Neuronal stem cell (in vitro differentiated cells): ENCODE results near the gene NTF3.

Experiments
- DNase-seq: peaks from one replicate; pipeline ENCODE4 v3.0.0-alpha.2; 2013; ENCODE audit warnings: low spot score
- H2AFZ ChIP-seq: one replicate; pipeline ENCODE4 v1.6.1; 2013; ENCODE audit warnings: mild to moderate bottlenecking, low read length, inconsistent platforms
- H2AK5ac ChIP-seq: 2 replicates; pipeline ENCODE4 v1.6.1; 2013; ENCODE audit warnings: low read depth, mild to moderate bottlenecking, inconsistent platforms, low read length, moderate library complexity, mixed read lengths
- H2BK120ac ChIP-seq: 2 replicates; pipeline ENCODE4 v1.6.1; 2013; ENCODE audit warnings: low read depth, mild to moderate bottlenecking, inconsistent platforms, low read length, moderate library complexity, mixed read lengths
- H2BK12ac ChIP-seq: one replicate; pipeline ENCODE4 v1.6.1; 2013; ENCODE audit warnings: low read length, inconsistent platforms
- H2BK15ac ChIP-seq: 2 replicates; pipeline ENCODE4 v1.6.1; 2013; ENCODE audit warnings: mild to moderate bottlenecking, low read length, inconsistent platforms, mixed read lengths
- H2BK5ac ChIP-seq: one replicate; pipeline ENCODE4 v1.6.1; 2013; ENCODE audit warnings: inconsistent platforms, mild to moderate bottlenecking, low read length, moderate library complexity
- H3K14ac ChIP-seq: one replicate; pipeline ENCODE4 v1.6.1; 2013; ENCODE audit warnings: low read length, inconsistent platforms
- H3K18ac ChIP-seq: 2 replicates; pipeline ENCODE4 v1.6.1; 2013; ENCODE audit warnings: low read length, inconsistent platforms
- H3K23ac ChIP-seq: 2 replicates; pipeline ENCODE4 v1.6.1; 2013; ENCODE audit warnings: low read depth, mild to moderate bottlenecking, mixed read lengths, low read length, inconsistent platforms; ENCODE audit not compliant: poor library complexity
- H3K27ac ChIP-seq: replicated peaks from 3 replicates; pipeline ENCODE4 v1.5.1; 2013; ENCODE audit warnings: low read length, inconsistent platforms
- H3K27me3 ChIP-seq, 3 experiments: 2 replicates each; pipeline ENCODE4 v1.6.1; 2013; ENCODE audit warnings: low read length in 3 of 3, mild to moderate bottlenecking in 2 of 3, inconsistent platforms in 1 of 3, low read depth in 1 of 3, mixed read lengths in 1 of 3, moderate library complexity in 1 of 3; ENCODE audit not compliant: control insufficient read depth in 3 of 3, insufficient read depth in 3 of 3
- H3K36me3 ChIP-seq, 2 donors: replicated peaks in 1 of 2; 2 replicates each; pipeline ENCODE4 v1.6.1; 2013; ENCODE audit warnings: low read length in 2 of 2; ENCODE audit not compliant: control insufficient read depth in 2 of 2, insufficient read depth in 2 of 2
- H3K4ac ChIP-seq: 2 replicates; pipeline ENCODE4 v1.6.1; 2013; ENCODE audit warnings: inconsistent platforms, mild to moderate bottlenecking, low read length, moderate library complexity
- H3K4me1 ChIP-seq, 2 donors: 1 replicate in 1 of 2; 2 replicates in 1 of 2; pipeline ENCODE4 v1.6.1; 2013; ENCODE audit warnings: low read length in 2 of 2, low read depth in 1 of 2; ENCODE audit not compliant: control insufficient read depth in 2 of 2, insufficient read depth in 1 of 2
- H3K4me2 ChIP-seq: one replicate; pipeline ENCODE4 v1.6.1; 2013; ENCODE audit warnings: mild to moderate bottlenecking, low read length, inconsistent platforms; ENCODE audit not compliant: insufficient read depth, poor library complexity, severe bottlenecking
- H3K4me3 ChIP-seq, 2 donors: 2 replicates each; pipeline ENCODE4 v1.5.1; 2013; ENCODE audit warnings: low read length in 2 of 2, mild to moderate bottlenecking in 2 of 2, inconsistent platforms in 1 of 2, moderate library complexity in 1 of 2
- H3K79me1 ChIP-seq: one replicate; pipeline ENCODE4 v1.6.1; 2013; ENCODE audit warnings: low read depth, mild to moderate bottlenecking, inconsistent platforms, low read length, moderate library complexity
- H3K9ac ChIP-seq: one replicate; pipeline ENCODE4 v1.6.1; 2013; ENCODE audit warnings: mild to moderate bottlenecking, low read depth, low read length, inconsistent platforms; ENCODE audit not compliant: poor library complexity
- H3K9me3 ChIP-seq, 2 donors: replicated peaks in 1 of 2; 2 replicates each; pipeline versions ENCODE3 to v1.6.1; 2013; ENCODE audit warnings: low read length in 2 of 2, mild to moderate bottlenecking in 2 of 2, inconsistent platforms in 1 of 2, low read depth in 1 of 2, mixed read lengths in 1 of 2, moderate library complexity in 1 of 2; ENCODE audit not compliant: control insufficient read depth in 2 of 2, insufficient read depth in 1 of 2
- H4K8ac ChIP-seq: one replicate; pipeline ENCODE4 v1.6.1; 2013; ENCODE audit warnings: low read depth, mild to moderate bottlenecking, inconsistent platforms, low read length, moderate library complexity
- H4K91ac ChIP-seq: one replicate; pipeline ENCODE4 v1.6.1; 2013; ENCODE audit warnings: low read length, low read depth, mild to moderate bottlenecking, inconsistent platforms; ENCODE audit not compliant: poor library complexity
- WGBS, 2 donors: extraction: QIAGEN DNeasy Blood & Tissue Kit; methylation state at CpG; one replicate each; pipeline ENCODE4 v1.1.7; 2013; ENCODE audit warnings: missing lambda C conversion rate in 2 of 2, mixed read lengths in 1 of 2; ENCODE audit not compliant: insufficient read length in 2 of 2, insufficient replicate concordance in 1 of 2; ENCODE audit errors: extremely low coverage in 2 of 2; 5-methylcytosine and 5-hydroxymethylcytosine counted together

Gene NTF3

DNA sequence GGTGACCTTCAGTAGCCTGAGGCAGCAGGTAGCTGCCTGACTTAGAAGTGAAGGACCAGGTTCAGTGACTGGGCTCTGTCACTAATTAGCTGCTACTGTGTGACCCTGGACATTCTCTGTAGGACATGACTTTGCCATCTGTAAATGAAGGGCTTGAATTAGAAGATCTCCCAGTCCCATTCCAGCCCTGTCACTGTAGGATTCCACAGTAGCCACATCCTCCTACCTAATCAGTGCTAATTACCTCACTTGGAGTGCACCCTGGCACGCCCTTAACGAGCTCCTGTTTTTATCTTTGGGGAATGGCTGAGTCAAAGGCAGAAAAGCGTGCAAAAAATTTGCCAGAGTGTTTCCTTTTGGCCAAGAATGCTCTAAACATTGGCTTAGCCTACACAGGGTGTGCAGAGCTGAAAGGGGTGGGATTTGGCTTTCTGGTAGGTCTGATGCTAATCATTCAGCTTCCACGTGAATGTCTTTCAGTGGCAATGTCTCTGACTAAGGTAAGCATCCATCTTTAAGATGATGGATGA, 6.8 kb downstream of the NTF3 start:
- Histone ChIP-seq H3K27ac (no peak overlapping the region), H3K18ac (no peak overlapping the region), H3K23ac (no peak overlapping the region), H3K79me1 (peaks cover 7% of the 10 kb centered on the region), H2AFZ (no peak overlapping the region), H2AK5ac (no peak overlapping the region), H4K8ac (no peak overlapping the region), H3K9me3 (peaks cover 0 to 4% of the 10 kb centered on the region in 2 donors), H3K9ac (no peak overlapping the region), H2BK5ac (no peak overlapping the region), H2BK15ac (no peak overlapping the region), H3K4me1 (peaks cover 0 to 32% of the 10 kb centered on the region in 2 donors), H4K91ac (no peak overlapping the region), H3K36me3 (no peaks in the 10 kb centered on the region), H3K4ac (no peak overlapping the region), H3K4me3 (no peak overlapping the region), H2BK120ac (no peak overlapping the region), H3K27me3 (peaks cover 0 to 32% (median 3%) of the 10 kb centered on the region in 3 experiments), H2BK12ac (no peak overlapping the region), H3K4me2 (no peak overlapping the region), H3K14ac (no peak overlapping the region)
- WGBS, 2 donors = no CpG with 5 or more reads among the region's 4 CpGs
- DNase-seq = no peak

DNA sequence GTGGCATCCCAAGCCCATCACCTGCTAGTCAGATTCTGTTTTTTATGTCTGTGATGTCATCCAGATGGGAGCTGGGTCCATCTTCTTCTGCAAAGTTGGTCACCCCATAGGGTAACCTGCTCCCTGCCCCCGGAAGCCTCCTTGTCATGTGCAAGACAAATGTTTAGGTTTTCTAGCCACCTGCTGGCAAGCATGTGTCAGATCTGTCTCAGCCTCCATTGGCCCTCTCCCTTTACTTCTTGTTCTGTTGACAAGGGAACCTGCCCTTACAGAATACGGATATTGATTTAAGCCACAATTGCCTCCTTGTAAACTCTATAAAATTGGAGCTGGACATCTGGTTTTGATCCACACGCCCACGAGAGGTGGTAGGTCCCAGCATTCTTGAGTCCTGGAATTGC, 7.5 kb downstream of the NTF3 start:
- no peak for DNase-seq
- no peak overlapping the region for H2AFZ ChIP-seq
- H3K36me3 ChIP-seq = no peaks in the 10 kb centered on the region
- no peak overlapping the region for H2BK5ac ChIP-seq
- peaks cover 7% of the 10 kb centered on the region for H3K79me1 ChIP-seq
- no peak overlapping the region for H3K4me2 ChIP-seq
- no peak overlapping the region for H3K18ac ChIP-seq
- H2BK120ac ChIP-seq = no peak overlapping the region
- no peak overlapping the region for H3K9ac ChIP-seq
- H3K27me3 ChIP-seq = peaks cover 0 to 26% (median 0%) of the 10 kb centered on the region in 3 experiments
- H3K27ac ChIP-seq = no peak overlapping the region
- no peak overlapping the region for H3K4ac ChIP-seq
- no peak overlapping the region for H2BK12ac ChIP-seq
- no CpG with 5 or more reads among the region's 4 CpGs for WGBS, 2 donors
- H2BK15ac ChIP-seq = no peak overlapping the region
- H3K4me3 ChIP-seq = no peak overlapping the region
- no peak overlapping the region for H3K14ac ChIP-seq
- no peak overlapping the region for H2AK5ac ChIP-seq
- peaks cover 0 to 30% of the 10 kb centered on the region in 2 donors for H3K4me1 ChIP-seq
- H4K8ac ChIP-seq = no peak overlapping the region
- H3K23ac ChIP-seq = no peak overlapping the region
- H4K91ac ChIP-seq = no peak overlapping the region
- peaks cover 0 to 4% of the 10 kb centered on the region in 2 donors for H3K9me3 ChIP-seq

DNA sequence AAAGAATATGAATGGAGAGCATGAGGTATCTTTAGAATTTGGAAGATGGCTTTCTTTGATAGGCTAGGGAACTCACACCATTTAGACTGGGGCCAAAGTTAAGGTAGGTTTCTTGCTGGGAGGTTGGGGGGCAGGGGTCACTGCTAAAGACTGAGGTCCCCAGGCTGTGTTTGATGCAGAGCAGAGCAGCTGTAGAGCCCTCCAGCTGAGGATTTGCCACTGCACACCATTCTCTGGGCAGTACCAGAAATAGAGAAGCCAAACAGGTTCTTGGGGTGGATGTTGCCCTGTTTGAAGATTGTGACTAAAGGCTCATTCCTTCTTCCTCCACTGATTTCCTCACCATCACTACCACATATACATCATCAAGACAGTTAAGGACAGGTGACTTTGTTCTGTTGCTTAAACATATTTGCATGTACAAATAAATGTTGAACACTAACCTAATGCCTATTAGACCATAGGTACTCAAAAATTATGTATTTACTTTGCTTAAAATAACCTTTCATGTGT, 7.9 kb downstream of the NTF3 start:
- Histone ChIP-seq H2BK5ac (no peak overlapping the region), H3K27me3 (peaks cover 0 to 21% (median 0%) of the 10 kb centered on the region in 3 experiments)
- DNase-seq = no peak

DNA sequence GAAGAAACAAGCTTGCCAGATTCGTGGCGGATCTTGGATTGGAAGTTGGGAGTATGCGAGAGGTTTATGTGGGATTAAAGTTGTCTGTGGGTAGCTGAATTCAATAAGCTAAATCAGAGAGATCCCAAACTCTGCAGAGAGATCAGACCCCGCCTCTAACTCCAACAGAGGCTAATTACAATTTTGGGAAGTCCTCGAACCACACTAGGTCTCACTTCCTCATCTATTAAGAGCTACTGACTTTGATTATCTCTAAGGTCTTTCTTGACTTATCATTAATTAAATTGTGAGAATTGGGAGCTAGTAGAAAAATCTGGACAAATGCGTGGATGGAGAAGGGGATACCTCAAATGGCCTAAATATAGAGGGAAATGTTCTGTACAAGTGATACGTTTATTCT, 9.1 kb downstream of the NTF3 start:
- peaks cover 0 to 10% (median 0%) of the 10 kb centered on the region in 3 experiments for H3K27me3 ChIP-seq
- no peak overlapping the region for H3K18ac ChIP-seq
- no peak for DNase-seq
- H2BK15ac ChIP-seq = no peak overlapping the region
- no peak overlapping the region for H3K9ac ChIP-seq
- H3K27ac ChIP-seq = no peak overlapping the region
- H4K91ac ChIP-seq = no peak overlapping the region
- 100% methylated on average over 1 of the region's 7 CpGs; no CpG with 5 or more reads in 1 of the 2 donors for WGBS, 2 donors
- H3K36me3 ChIP-seq = no peaks in the 10 kb centered on the region
- no peak overlapping the region for H2AFZ ChIP-seq
- H3K79me1 ChIP-seq = peaks cover 5% of the 10 kb centered on the region
- H4K8ac ChIP-seq = no peak overlapping the region
- H3K4me2 ChIP-seq = no peak overlapping the region
- no peak overlapping the region for H2BK12ac ChIP-seq
- H2AK5ac ChIP-seq = no peak overlapping the region
- no peak overlapping the region for H3K4me3 ChIP-seq
- H3K4ac ChIP-seq = no peak overlapping the region
- H3K9me3 ChIP-seq = peaks cover 0 to 4% of the 10 kb centered on the region in 2 donors
- no peak overlapping the region for H3K23ac ChIP-seq
- H3K4me1 ChIP-seq = peaks cover 0 to 24% of the 10 kb centered on the region in 2 donors
- no peak overlapping the region for H2BK120ac ChIP-seq
- no peak overlapping the region for H3K14ac ChIP-seq
- H2BK5ac ChIP-seq = no peak overlapping the region

More for the DNA sequence above, 7.9 kb downstream of the NTF3 start:
- Histone ChIP-seq H3K4ac (no peak overlapping the region), H3K4me1 (peaks cover 0 to 26% of the 10 kb centered on the region in 2 donors), H2BK12ac (no peak overlapping the region), H3K14ac (no peak overlapping the region), H3K4me2 (no peak overlapping the region), H4K91ac (no peak overlapping the region), H3K9ac (no peak overlapping the region), H2AFZ (no peak overlapping the region), H2AK5ac (no peak overlapping the region), H3K4me3 (no peak overlapping the region), H4K8ac (no peak overlapping the region), H3K36me3 (no peaks in the 10 kb centered on the region), H3K23ac (no peak overlapping the region), H3K18ac (no peak overlapping the region), H2BK120ac (no peak overlapping the region), H2BK15ac (no peak overlapping the region), H3K79me1 (peaks cover 5% of the 10 kb centered on the region), H3K27ac (no peak overlapping the region), H3K9me3 (peaks cover 0 to 4% of the 10 kb centered on the region in 2 donors)
